Nephron (organoid): ENCODE results near the gene SGK1.

Source experiments
- H3K27ac Mint-ChIP-seq, 3 experiments: 2 replicates each; pipeline ENCODE4 v1.8.0; 2020; ENCODE audit warnings: mixed read lengths in 3 of 3, mild to moderate bottlenecking in 2 of 3, moderate library complexity in 1 of 3
- H3K27me3 Mint-ChIP-seq: 2 replicates; pipeline ENCODE4 v1.8.0; 2021; ENCODE audit warnings: low read depth, mild to moderate bottlenecking, moderate library complexity, mixed read lengths
- H3K36me3 Mint-ChIP-seq: 2 replicates; pipeline ENCODE4 v1.8.0; 2020; ENCODE audit warnings: low read depth, mixed read lengths
- H3K4me1 Mint-ChIP-seq: 2 replicates; pipeline ENCODE4 v1.8.0; 2020; ENCODE audit warnings: mixed read lengths
- H3K4me3 Mint-ChIP-seq, 3 experiments: 2 replicates each; pipeline ENCODE4 v1.8.0; 2020; ENCODE audit warnings: mild to moderate bottlenecking in 3 of 3, mixed read lengths in 3 of 3, moderate library complexity in 2 of 3
- H3K9me3 Mint-ChIP-seq: 2 replicates; pipeline ENCODE4 v1.8.0; 2020; ENCODE audit warnings: mixed read lengths
- CTCF ChIP-seq, 3 experiments: fragments of 200-600 bp; sonication (generic); IDR thresholded peaks; one replicate each; pipeline ENCODE4 v1.5.0; 2021; ENCODE audit warnings: antibody characterized with exemption in 3 of 3; ENCODE audit not compliant: unreplicated experiment in 3 of 3

SGK1 gene

GRCh38 chr6:134296762-134297161 lies 21.1 kb downstream of the SGK1 start:
- no peaks in the 10 kb centered on the region for H3K9me3 Mint-ChIP-seq
- H3K27ac Mint-ChIP-seq, result no peak overlapping the region
- H3K4me1 Mint-ChIP-seq, result peaks cover 15% of the 10 kb centered on the region
- no peak for TF ChIP-seq CTCF (IDR thresholded peaks at IDR 0.05; ENCODE audit: unreplicated experiment in 3 of 3)
- H3K36me3 Mint-ChIP-seq, result no peaks in the 10 kb centered on the region
- no peak overlapping the region for H3K4me3 Mint-ChIP-seq
- peaks cover 3% of the 10 kb centered on the region for H3K27me3 Mint-ChIP-seq

GRCh38 chr6:134295953-134296553 lies 21.9 kb downstream of the SGK1 start:
- Mint-ChIP-seq H3K4me3 (no peak overlapping the region), H3K9me3 (no peaks in the 10 kb centered on the region), H3K36me3 (no peaks in the 10 kb centered on the region), H3K27ac (peak overlapping the region; percentile 79 to 91 (median 80)), H3K27me3 (peaks cover 3% of the 10 kb centered on the region), H3K4me1 (peaks cover 15% of the 10 kb centered on the region)
- no peak for TF ChIP-seq CTCF (IDR thresholded peaks at IDR 0.05; ENCODE audit: unreplicated experiment in 3 of 3)

GRCh38 chr6:134293659-134294161 lies 24.2 kb downstream of the SGK1 start:
- Mint-ChIP-seq H3K36me3 (no peaks in the 10 kb centered on the region), H3K4me1 (peaks cover 9% of the 10 kb centered on the region), H3K4me3 (no peak overlapping the region), H3K9me3 (no peaks in the 10 kb centered on the region), H3K27me3 (peaks cover 3% of the 10 kb centered on the region), H3K27ac (no peak overlapping the region)
- no peak for TF ChIP-seq CTCF (IDR thresholded peaks at IDR 0.05; ENCODE audit: unreplicated experiment in 3 of 3)

- no peak for TF ChIP-seq CTCF (IDR thresholded peaks at IDR 0.05; ENCODE audit: unreplicated experiment in 3 of 3)
- H3K27ac Mint-ChIP-seq, result no peak overlapping the region
- H3K9me3 Mint-ChIP-seq, result no peaks in the 10 kb centered on the region
- peaks cover 3% of the 10 kb centered on the region for H3K27me3 Mint-ChIP-seq
- H3K36me3 Mint-ChIP-seq, result no peaks in the 10 kb centered on the region
- no peak overlapping the region for H3K4me3 Mint-ChIP-seq
- peaks cover 14% of the 10 kb centered on the region for H3K4me1 Mint-ChIP-seq
Measured at GRCh38 chr6:134291156-134291555, 26.8 kb downstream of the SGK1 start.

DNA sequence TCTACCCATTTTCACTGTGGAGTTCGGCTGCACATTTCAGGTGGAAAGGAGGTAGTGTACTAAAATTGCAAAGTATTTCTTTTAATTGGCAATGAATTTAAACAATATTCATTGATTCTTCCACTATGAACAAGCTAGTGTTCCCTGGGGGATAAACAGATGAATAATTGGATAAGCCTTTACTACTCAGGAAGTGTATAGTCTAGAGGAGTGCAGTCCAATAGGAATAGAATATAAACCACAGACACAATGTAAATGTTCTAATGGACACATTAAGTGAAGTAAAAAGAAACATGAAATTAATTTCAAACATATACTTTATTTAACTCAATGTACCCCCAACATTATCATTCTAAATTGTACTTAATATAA lies 28.7 kb downstream of the SGK1 start:
- Mint-ChIP-seq H3K27ac (no peak overlapping the region), H3K4me1 (peaks cover 8% of the 10 kb centered on the region), H3K27me3 (no peaks in the 10 kb centered on the region), H3K36me3 (no peaks in the 10 kb centered on the region), H3K4me3 (no peak overlapping the region), H3K9me3 (peaks cover 3% of the 10 kb centered on the region)
- TF ChIP-seq CTCF (IDR thresholded peaks at IDR 0.05; ENCODE audit: unreplicated experiment in 3 of 3), result no peak

DNA sequence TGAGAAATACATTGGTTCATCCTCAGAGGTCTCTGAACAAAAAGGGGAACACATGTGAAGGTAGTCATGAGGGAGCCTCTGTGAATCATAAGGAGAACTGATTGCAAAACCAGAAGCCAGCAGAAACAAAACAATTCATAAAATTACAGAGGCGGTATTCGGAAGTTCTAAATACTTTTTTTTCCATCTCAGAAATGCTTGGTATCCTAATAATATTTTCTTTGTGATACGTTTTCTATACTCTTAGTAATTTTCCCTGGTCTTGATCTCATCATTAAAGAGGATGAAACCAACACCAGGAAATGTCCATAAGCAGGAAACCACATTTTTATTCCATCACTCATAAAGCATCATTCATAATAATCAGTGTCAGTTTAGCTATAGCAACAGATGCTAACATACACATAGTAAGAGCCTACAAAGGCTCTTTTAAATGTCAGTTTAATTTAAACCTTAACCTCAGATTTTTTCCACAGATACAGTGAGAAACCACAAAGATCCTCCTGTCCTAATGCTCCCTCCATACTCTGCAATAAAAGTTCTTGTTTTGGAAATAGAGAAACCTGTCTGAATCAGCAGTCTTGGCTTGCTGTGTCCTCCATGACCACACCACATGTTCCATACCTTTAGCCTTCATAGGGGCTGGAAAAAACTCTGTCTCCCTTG lies 29.2 kb downstream of the SGK1 start:
- no peak for TF ChIP-seq CTCF (IDR thresholded peaks at IDR 0.05; ENCODE audit: unreplicated experiment in 3 of 3)
- Mint-ChIP-seq H3K27me3 (no peaks in the 10 kb centered on the region), H3K27ac (peak overlapping the region in 1 of 3 experiments; percentile 11), H3K4me1 (peaks cover 8% of the 10 kb centered on the region), H3K9me3 (peaks cover 3% of the 10 kb centered on the region), H3K4me3 (no peak overlapping the region), H3K36me3 (no peaks in the 10 kb centered on the region)
